Stimulated activated CD8-positive, alpha-beta memory T cell treated with anti-CD3 and anti-CD28 coated beads, Interleukin-15, amount 100 ng/mL, for 1 hour (primary cell): ENCODE results near the gene LRRC8C.
"Not testable (repeated sequence)": the region's sequence is repeated elsewhere in the genome, so short reads cannot be mapped to it uniquely, and the experiment has no call there.

ENCODE experiments used
- DNase-seq: peaks from one replicate; pipeline ENCODE4 v3.0.0-alpha.2; 2020; ENCODE audit warnings: low read depth

LRRC8C gene

DNA sequence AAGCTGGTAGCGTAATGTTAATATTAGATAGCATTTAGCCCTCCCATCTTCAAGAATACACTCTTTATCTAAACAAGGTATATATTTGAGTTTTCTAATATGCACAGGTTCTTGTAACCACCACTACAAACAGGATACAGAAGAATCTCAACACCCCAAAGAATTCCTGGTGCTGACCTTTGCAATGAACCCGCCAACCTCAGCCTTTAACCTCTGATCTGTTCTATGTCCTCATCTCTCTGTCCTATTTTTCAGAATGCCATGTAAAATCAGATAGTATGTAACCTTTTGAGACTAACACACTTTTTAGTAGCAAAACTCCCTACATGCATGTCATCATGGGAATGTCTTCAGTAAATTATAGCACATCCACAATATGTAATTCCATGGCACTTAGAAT lies 71.1 kb downstream of the LRRC8C start:
- no peak for DNase-seq

DNA sequence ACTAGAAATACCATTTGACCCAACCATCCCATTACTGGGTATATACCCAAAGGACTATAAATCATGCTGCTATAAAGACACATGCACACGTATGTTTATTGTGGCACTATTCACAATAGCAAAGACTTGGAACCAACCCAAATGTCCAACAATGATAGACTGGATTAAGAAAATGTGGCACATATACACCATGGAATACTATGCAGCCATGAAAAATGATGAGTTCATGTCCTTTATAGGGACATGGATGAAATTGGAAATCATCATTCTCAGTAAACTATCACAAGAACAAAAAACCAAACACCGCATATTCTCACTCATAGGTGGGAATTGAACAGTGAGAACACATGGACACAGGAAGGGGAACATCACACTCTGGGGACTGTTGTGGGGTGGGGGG lies 72.0 kb downstream of the LRRC8C start:
- not testable (repeated sequence) for DNase-seq

DNA sequence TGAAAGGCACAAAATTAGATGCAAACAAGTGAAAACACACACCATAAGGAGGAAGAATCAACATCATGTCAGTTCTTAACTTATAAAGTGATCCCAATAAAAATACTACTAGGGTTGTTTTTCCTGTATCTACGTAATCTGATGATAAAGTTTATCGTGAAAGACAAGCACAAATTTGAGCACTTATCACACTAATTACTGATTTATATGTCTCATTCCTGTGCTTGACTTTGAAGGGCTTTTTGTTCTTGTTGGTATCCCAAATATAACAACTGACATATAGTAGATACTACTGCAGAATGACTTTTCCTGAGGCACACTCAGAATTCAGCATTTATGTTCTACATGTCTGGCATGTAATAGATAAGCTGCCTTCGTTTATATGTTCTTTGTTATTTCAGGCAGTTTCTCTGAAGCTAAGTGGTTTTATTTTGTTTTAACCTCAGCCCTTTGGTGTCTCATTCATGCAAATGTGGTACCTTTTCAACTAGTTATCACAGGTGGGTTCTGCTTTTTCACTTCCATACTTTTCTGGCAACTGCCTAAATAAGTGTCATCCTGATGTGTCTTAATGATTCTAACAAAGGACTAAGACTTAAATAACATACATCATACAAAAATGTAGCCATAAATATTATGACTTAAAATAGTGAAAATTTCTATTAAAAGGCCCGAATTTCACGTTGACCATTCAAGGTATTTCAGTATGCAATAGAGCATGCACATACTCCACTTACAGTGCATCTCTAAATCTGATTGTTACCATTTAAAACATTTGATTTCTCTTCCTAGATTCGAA lies 73.2 kb downstream of the LRRC8C start:
- DNase-seq: no peak

DNA sequence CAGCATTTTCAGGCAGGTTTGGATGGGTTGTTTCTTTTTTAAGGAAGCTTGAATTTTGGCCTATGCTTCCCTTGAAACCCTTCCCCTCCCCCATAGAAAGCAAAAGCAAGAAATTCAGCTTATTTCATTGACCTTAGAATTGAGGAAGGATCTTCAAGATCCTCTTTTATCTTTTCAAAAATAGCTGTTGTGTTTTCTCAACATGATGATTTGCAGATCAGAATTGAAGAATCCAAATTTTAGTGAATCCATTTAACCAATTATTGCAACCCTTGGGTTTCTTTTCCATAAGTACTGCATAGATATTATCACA lies 73.7 kb downstream of the LRRC8C start:
- no peak for DNase-seq

DNA sequence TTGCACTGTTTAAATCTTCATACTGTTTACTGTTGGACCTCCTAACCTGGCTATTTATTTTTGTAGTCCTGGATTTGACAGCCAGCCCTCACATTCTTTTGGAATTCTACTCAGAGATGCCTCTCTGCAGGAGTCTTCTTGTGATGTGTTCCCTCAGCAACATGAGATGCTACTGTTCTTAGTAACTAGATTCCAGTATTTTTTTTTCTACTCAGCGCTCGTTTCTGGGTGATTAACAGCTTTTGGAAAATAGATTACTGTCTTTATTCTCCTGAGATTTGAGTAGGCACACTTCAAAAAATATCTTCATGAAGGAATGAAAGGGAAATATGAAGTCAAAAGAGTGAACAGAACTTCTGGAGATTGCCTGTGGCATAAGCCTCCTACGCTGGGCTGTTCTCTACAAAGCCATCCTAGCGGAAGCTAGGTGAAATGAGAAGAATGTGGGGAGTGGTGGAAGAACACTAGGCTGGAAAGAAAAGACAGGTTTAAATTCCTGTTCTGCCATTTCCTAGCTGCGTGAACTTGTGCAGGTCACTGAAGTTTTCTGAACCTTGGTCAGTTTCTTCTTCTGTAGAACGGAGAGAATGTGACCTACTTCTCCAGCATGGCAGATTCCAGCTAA lies 75.9 kb downstream of the LRRC8C start:
- DNase-seq: no peak

DNA sequence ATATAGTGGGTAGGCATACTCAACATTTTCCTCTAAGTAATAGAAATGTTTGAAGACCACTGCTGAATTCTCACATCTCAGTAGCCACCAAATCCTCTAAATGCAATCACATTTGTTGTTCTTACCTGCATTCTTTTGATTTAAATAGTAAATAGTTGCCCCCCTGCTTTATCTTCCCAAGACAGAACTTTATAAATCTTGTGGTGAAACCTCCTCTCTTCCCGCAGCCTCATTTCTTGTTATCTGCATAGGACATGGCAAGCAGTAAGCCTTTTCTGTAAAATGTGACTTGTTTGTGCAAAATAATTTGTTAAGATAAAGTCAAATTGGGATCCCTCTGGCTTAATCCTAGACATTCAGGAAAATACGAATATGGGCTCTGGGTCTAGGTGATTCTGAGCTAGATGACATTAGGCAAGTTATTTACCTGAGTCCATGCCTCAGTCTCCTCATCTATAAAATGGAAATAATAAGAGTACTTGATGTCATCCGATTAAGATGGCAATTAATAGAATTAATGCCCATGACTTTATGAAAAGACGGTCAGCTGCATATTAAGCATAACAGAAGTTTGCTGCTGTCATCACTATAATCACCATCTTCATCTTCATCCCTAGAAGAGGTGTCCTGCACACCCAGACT lies 77.7 kb downstream of the LRRC8C start:
- DNase-seq: no peak

DNA sequence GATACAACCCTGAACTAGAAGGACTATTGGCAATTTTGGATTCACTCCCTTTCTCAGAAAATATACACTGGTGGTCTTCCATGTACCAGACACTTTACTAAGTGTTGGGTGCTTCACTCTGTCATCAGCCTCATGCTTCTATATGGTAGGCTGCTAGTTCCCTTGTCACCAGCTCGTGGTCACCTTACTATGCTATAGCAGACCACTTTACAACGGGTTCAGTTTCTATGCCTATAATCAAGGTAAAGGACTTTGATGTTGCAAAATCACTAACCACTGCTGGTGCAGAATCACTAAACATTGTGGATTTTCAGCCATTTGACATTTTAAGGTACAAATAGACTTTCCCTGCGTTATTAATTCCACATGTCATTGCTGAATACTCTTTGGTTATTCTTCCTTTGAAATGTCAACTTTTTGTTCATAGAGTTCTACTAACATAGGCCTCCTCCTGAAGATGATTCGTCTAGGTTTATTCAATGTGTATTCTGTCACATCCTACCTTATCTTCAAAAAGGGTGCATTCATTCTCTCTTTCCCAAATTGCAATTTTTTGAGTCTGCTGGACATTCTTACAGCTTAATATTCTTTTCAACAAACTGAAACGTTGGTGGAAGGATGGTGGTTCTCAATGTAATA lies 78.3 kb downstream of the LRRC8C start:
- DNase-seq: no peak

DNA sequence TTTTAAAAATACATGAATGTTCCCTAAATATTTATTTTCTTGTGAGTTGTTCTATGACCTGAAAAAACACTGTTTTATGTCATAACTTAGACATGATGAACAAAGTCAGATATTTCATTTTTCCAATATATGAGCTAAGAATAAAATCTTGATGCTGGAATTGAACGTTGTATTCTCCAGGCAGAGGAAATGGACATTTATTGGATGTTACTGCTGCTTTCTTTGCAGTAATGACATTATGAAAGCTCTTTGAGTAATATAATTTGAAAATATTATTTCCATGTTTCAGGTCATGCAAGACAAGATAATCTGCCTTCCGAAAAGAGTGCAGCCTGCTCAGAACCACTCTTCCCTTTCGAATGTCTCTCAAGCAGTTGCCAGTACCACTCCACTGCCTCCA lies 79.5 kb downstream of the LRRC8C start:
- DNase-seq: no peak

DNA sequence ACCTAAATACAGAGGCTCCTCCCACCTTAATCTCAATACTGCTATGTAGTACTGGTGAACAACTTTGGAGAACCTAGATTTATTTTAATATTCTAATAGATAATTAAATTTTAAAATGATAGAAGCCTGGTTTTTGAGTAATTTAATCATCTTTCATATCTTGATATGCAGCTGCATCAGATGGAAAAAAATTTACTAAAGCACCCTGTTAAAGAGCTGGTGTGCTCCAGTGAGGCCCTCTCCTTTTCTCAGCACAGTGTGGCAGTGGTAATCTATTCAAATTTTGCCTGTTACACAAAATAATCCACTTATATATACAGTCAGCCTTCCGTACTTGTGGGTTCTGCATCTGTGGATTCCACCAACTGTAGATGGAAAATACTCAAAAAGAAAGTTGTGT lies 82.8 kb downstream of the LRRC8C start:
- DNase-seq: no peak

DNA sequence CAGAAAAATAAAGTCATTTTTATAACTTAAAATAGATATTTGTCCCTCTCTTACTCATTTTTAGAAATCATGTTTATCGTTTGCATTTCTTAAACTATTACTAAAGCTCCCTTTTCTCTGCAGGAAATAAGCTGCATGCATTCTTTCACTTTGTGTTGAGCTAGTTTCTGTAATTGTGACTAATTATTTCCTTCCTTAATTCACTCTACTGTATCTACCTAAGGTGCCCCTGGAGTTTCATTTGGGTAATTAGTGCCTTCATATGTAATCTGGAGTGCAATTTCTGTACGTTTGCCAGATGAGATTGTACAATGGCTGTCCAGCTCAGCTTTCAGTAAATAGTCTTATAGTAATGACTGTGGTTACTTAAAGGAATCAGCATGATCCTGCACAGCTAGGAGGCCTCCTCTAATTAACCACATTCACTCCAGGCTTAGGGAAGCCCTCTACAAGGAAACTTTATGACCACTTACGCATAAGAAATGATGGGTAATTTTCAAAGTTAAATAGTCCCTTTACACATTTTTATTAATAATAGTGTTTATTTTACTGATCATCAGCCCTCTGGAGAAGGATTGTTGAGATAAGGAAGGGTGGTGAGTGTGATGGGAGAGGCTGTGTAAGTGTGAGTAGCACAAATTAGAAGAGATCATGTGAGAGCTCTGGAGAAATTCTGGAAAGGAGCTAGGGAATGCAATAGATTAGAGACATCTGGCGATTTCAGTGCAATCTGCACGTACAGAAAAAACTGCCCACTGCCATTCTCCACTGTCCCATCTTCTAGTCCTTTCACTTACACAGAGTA lies 86.8 kb downstream of the LRRC8C start:
- no peak for DNase-seq

DNA sequence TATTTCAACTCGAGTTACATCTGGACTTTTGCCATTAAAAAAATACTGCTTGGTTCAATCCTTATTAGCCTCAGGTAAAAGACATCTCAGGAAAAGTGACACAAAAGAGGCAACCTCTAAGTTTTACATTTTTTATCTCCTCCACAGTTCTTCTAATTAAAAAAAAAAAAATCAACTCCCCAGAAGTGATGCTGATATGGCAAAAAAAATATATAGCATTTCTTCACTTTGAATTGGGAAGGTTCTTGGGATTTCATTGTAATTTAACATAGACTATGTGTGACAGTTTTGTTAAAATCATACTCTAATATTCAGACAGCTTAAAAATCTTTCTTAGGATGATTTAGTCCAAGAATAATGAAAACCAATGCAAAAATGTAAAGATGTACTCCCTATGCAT lies 87.9 kb downstream of the LRRC8C start:
- DNase-seq: no peak

DNA sequence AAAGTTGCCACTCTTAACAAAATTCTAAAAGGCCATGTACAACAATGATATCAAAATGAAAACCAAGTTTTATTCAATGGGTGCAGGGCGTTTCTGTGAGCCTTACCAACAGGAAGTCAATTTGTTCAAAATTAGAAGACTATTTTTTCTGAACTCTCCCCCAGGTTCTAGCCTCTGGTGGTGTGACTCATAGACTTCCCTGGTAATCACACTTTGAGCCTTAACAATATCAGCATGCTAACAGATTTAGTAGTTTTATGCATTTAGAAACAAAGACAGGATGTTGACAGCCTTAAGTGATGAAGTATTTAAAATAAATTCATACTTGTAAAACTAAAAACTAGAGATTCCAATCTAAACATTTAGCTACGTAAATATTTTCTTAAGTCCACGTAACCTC lies 88.4 kb downstream of the LRRC8C start:
- DNase-seq: no peak

DNA sequence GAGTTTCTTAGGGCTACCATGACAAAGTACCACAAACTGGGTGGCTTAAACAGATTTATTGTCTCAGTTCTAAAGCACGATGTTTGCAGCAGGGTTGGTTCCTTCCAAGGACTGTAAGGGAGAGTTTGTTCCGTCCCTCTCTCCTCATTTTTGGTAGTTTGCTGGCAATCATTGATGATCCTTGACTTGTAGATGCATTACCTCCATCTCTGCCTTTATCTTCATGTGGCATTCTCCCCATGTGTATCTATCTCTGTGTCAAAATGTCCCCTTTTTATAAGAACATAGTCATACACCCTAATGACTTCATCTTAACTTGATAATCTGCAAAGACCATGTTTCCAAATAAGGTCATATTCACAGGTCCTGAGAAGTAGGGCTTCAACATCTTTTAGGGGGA lies 90.2 kb downstream of the LRRC8C start:
- DNase-seq: no peak

DNA sequence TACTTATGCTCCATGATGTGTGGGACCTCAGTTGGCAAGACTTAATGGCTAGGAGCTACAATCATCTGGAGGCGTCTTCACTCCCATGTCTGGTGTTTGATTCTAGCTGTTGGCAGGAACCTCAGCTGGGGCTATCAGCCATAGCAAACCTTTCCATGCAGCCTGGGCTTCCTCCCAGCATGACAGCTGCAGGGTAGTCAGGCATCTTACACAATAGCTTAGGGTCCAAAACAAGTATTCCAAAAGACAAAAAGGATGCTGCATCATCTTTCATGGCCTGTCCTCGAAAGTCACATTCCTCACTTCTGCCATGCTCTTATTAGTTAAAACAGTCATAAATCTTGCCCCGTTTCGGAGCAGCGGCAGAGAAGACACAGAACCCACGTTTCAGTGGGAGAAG lies 90.9 kb downstream of the LRRC8C start:
- DNase-seq: no peak

DNA sequence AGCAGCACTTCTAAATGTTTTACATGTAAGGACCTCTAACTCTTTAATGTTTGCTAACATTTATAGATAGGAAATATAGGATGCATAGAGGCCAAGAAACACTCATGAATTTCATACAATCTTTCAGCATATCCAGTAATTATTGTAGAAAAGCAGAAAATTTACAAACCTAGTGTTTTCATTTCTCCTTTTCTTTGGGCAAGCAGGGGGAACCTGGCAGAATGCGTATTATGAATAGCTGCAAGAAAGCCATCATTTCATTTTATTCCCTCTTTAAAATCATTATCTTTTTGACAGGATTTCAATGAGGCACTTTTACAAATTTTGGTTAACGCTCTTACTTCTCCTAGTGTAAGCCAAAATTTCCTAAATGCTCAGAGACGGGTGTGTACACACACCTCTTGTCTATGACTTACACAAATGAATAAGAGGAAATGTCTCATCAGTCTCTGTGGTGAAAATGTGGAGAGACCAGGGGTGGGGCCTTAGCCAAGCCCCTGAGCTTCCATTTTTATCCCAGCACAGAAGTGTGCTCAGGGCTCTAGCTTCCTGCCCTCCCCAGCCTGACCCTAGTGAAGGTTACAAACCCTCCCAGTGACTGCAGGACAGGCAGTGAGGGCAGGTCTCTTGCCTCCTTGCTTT lies 91.6 kb downstream of the LRRC8C start:
- DNase-seq: no peak

DNA sequence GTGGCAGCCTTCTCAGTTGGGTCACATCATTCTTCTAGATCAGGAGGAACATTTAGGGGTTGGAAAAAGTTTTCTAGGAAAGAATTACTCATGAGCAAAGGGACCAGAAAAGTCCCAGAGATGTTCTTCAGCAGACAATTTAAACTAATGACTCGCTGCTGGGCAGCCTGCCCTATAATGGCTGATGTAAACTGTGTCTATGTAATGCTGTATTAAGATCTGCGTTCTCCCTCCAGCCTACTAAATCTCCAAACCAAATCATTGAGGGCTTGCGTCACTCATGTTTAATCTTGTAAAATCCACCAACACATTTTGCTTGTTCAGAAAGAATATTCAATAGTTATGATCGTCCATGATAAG lies 92.1 kb downstream of the LRRC8C start:
- no peak for DNase-seq

DNA sequence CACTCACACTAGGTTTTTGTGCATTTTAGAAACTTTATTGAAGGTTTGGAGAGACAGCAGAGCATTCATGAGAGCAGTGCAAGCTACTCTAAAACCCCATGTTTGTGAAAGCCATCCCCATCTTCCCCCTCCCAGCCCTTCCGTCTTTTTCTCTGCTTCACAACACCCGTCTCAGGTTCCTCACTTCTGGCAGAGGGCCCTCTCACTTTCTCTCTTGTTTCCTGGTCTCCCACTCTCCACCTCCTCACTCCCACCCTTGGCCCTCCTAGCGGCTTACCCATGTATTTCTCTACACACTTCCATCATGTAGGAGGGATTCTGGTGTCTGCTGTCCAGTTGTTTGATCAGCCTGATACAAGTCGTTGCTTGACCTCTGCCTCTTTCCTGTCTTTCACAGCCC lies 92.7 kb downstream of the LRRC8C start:
- DNase-seq: no peak

DNA sequence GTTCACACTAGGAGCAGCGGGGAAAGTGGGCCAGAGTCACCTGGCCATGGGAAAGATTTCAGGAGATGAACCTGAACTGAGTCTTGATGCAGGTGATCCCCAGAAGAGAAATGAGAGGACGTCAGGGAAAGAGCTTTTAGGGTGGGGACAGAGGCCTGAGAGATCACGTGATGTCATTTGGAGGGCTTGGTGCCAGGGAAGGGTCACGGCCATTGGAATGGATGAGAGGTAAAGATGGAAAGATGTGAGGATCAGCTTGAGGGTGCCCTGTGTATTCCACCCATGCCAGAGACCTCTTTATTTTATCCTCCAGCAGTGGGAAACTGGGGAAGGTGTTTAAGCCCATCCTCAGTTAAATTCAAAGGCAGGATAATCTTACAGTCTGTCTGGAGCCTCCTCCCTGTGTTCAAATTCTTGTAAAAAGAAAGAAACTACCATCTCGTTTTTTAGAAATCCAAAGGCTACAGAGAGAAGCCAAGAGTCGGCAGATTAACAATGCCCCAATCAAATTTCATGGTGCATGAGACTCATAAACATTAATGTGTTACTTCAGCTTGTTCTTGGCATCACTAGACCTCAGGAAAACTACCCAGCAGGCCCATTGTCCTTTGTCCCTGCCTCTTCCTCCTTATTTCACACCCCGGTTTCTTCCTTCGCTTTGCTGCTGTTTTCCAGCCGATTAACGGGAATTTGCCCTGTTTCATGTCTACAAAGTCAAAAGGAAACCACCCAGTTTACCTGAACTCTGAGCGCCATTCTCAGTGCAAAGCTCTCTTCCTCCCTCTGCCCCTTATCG lies 94.8 kb downstream of the LRRC8C start:
- no peak for DNase-seq

DNA sequence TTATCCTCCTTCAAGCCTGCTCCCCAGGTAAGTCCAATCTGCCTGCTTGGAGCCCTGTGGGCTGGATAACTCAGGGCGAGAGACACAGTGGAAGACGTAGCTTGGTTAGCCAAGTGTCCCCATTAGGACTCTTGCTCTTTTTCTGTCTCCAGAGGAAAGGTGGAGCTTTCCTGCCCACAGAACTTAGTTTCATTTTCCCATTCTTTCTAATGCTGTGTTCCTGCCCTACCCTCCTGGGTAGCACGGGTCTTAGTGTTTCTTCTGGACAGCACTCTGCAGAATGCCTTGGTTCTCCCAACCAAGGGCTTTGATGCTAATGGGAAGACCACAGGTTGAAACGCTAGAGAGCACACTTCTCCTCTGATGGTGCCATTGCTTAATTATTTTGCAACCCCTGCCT lies 95.5 kb downstream of the LRRC8C start:
- no peak for DNase-seq

DNA sequence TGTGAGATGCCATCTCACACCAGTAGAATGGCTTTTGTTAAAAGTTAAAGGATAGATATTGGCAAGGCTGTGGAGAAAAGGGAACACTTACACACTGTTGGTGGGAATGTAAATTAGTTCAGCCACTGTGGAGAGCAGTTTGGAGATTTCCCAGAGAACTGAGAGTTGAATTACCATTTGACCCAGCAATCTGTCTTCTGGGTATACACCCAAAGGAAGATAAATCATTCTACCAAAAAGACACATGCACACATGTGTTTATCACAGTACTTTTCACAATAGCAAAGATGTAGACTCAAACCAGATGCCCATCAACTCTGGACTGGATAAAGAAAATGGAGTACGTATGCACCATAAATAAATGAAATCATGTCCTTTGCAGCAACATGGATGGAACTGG lies 99.3 kb downstream of the LRRC8C start:
- DNase-seq: no peak

DNA sequence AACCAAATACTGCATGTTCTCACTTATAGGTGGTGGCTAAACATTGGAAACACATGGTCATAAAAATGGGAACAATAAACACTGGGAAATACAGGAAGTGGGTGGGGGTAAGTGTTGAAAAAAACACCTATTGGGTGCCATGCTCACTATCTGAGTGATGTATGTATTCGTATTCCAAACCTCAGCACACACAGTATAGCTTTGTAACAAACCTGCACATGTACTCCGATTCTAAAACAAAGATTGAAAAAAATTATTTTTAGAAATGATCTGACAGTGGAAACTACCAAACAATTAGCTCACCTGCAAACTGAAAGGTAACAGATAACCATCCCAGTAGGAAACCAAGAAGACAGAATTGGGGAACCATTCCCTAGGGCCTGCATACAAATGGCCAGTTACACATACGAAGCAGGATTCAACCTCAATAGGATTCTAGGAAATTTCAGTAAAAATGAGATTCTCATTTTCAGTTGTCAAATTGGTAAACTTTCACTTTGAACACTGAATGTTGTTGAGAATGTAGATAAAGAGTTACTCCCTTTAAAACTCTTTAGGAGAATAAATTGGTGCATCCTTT lies 99.8 kb downstream of the LRRC8C start:
- no peak for DNase-seq
